ENCODE measurements around the gene CTIF.

CTIF gene

DNA sequence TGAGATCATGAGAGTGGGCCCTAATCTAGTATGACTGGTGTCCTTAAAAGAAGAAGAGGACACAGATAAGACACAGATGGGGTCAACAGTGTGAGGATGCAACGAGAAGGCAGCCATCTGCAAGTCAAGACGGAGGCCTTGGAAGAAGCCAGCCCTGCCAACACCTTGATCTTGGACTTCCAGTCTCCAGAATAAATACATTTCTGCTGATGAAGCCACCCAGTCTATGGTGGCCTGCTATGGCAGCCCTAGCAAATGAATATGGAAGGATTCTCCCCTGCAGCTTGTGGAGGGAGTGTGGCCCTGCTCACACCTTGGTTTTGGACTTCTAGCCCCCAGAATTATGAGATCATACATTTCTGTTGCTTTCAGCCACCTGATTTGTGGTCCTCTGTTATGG lies 12.3 kb downstream of the CTIF start:
- Mint-ChIP-seq H3K9me3 (no peaks in the 10 kb centered on the region), H3K27me3 (ENCODE audit: low read depth, poor library complexity) (peaks cover 2% of the 10 kb centered on the region), H3K36me3 (ENCODE audit: low read depth) (peaks cover 34% of the 10 kb centered on the region), H3K4me3 (no peak overlapping the region), H3K4me1 (peaks cover 26% of the 10 kb centered on the region), H3K27ac (no peak overlapping the region)
- no peak for DNase-seq
- TF ChIP-seq, protein P1, sequence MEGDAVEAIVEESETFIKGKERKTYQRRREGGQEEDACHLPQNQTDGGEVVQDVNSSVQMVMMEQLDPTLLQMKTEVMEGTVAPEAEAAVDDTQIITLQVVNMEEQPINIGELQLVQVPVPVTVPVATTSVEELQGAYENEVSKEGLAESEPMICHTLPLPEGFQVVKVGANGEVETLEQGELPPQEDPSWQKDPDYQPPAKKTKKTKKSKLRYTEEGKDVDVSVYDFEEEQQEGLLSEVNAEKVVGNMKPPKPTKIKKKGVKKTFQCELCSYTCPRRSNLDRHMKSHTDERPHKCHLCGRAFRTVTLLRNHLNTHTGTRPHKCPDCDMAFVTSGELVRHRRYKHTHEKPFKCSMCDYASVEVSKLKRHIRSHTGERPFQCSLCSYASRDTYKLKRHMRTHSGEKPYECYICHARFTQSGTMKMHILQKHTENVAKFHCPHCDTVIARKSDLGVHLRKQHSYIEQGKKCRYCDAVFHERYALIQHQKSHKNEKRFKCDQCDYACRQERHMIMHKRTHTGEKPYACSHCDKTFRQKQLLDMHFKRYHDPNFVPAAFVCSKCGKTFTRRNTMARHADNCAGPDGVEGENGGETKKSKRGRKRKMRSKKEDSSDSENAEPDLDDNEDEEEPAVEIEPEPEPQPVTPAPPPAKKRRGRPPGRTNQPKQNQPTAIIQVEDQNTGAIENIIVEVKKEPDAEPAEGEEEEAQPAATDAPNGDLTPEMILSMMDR (IDR thresholded peaks at IDR 0.05) = no peak

GRCh38 chr18:48552130-48552529 lies 13.3 kb downstream of the CTIF start:
- no peak for DNase-seq
- H3K4me3 Mint-ChIP-seq = no peak overlapping the region
- H3K27ac Mint-ChIP-seq = no peak overlapping the region
- H3K36me3 Mint-ChIP-seq (ENCODE audit: low read depth) = peaks cover 34% of the 10 kb centered on the region
- no peaks in the 10 kb centered on the region for H3K9me3 Mint-ChIP-seq
- H3K27me3 Mint-ChIP-seq (ENCODE audit: low read depth, poor library complexity) = peaks cover 2% of the 10 kb centered on the region
- TF ChIP-seq, protein P1 (IDR thresholded peaks at IDR 0.05) = no peak
- peaks cover 16% of the 10 kb centered on the region for H3K4me1 Mint-ChIP-seq

- no peak overlapping the region for H3K27ac Mint-ChIP-seq
- no peaks in the 10 kb centered on the region for H3K9me3 Mint-ChIP-seq
- peaks cover 2% of the 10 kb centered on the region for H3K27me3 Mint-ChIP-seq (ENCODE audit: low read depth, poor library complexity)
- peaks cover 34% of the 10 kb centered on the region for H3K36me3 Mint-ChIP-seq (ENCODE audit: low read depth)
- no peak overlapping the region for H3K4me3 Mint-ChIP-seq
- H3K4me1 Mint-ChIP-seq = peaks cover 5% of the 10 kb centered on the region
- TF ChIP-seq, protein P1 (IDR thresholded peaks at IDR 0.05) = no peak
- DNase-seq = no peak
Measured at GRCh38 chr18:48553236-48553635, 14.4 kb downstream of the CTIF start.

- Mint-ChIP-seq H3K4me1 (no peaks in the 10 kb centered on the region), H3K27ac (no peak overlapping the region), H3K4me3 (no peak overlapping the region), H3K9me3 (peaks cover 4% of the 10 kb centered on the region), H3K36me3 (ENCODE audit: low read depth) (peaks cover 30% of the 10 kb centered on the region), H3K27me3 (ENCODE audit: low read depth, poor library complexity) (no peaks in the 10 kb centered on the region)
- DNase-seq = no peak
- TF ChIP-seq, protein P1 (IDR thresholded peaks at IDR 0.05) = no peak
Measured at GRCh38 chr18:48554610-48555400, 16.0 kb downstream of the CTIF start.

DNA sequence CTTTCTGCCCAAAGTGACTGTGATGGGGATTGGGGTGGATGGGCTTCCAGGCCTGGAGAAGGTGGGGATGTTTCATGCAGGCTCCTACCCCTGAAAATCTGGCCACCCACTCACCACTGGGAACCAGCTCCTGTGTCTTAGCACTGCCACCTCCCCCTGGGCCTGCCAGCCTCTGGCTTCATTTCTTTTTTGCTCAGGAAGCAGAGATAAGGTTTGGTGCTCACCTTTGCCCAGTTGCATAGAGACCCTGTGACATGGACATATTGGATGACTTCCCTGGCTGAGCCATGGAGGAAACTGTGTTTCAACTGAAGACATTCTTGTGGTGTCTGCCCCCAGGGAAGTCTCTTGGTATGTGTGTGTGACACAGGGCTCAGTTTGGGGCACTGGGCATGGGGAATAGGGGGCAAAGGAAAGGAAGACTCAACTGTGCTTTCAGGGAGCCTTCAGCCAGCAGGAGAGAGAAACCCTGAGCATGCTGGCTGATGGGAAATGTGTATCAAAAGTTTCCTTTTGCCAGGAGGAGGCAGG lies 16.7 kb downstream of the CTIF start:
- Mint-ChIP-seq H3K9me3 (peaks cover 4% of the 10 kb centered on the region), H3K27me3 (ENCODE audit: low read depth, poor library complexity) (no peaks in the 10 kb centered on the region), H3K36me3 (ENCODE audit: low read depth) (peaks cover 28% of the 10 kb centered on the region), H3K27ac (no peak overlapping the region), H3K4me3 (no peak overlapping the region), H3K4me1 (no peaks in the 10 kb centered on the region)
- TF ChIP-seq, protein P1 (IDR thresholded peaks at IDR 0.05) = no peak
- no peak for DNase-seq
